HG02885 (cell line): ENCODE measurements around the gene HAGH.

Experiments used
- ATAC-seq: cut with Tn5 transposase; IDR thresholded peaks from one replicate; pipeline ENCODE4 v1.9.1; 2021; ENCODE audit warnings: mild to moderate bottlenecking; ENCODE audit not compliant: unreplicated experiment, poor library complexity

HAGH gene

GRCh38 chr16:1832838-1833454 is 6.3 kb upstream of the HAGH start:
- ATAC-seq: no peak

- no peak for ATAC-seq
These were observed 4.8 kb upstream of the HAGH start for GRCh38 chr16:1831186-1832075.

- ATAC-seq: no peak
These were observed 3.6 kb upstream of the HAGH start for GRCh38 chr16:1830213-1830612.

GRCh38 chr16:1828645-1829410 is 2.2 kb upstream of the HAGH start:
- no peak for ATAC-seq

- peak; percentile 54 for ATAC-seq
These were observed 548 bp downstream of the HAGH start for GRCh38 chr16:1825864-1826690.

- no peak for ATAC-seq
These were observed 1.2 kb downstream of the HAGH start for GRCh38 chr16:1825381-1825863.

GRCh38 chr16:1823821-1824220 is 2.8 kb downstream of the HAGH start:
- ATAC-seq: no peak

- ATAC-seq: no peak
These were observed 3.8 kb downstream of the HAGH start for GRCh38 chr16:1822801-1823200.

- ATAC-seq: no peak
These were observed 4.6 kb downstream of the HAGH start for GRCh38 chr16:1821861-1822611.

- ATAC-seq: no peak
These were observed 5.7 kb downstream of the HAGH start for GRCh38 chr16:1820946-1821290.

- no peak for ATAC-seq
These were observed 6.3 kb downstream of the HAGH start for GRCh38 chr16:1820096-1820945.

GRCh38 chr16:1819611-1820010 is 7.0 kb downstream of the HAGH start:
- ATAC-seq: no peak

GRCh38 chr16:1818873-1819525 is 7.6 kb downstream of the HAGH start:
- ATAC-seq: no peak

GRCh38 chr16:1818204-1818872 is 8.3 kb downstream of the HAGH start:
- no peak for ATAC-seq

GRCh38 chr16:1817716-1818115 is 8.9 kb downstream of the HAGH start:
- no peak for ATAC-seq

GRCh38 chr16:1817276-1817589 is 9.4 kb downstream of the HAGH start:
- ATAC-seq: no peak

GRCh38 chr16:1816396-1817275 is 10.0 kb downstream of the HAGH start:
- ATAC-seq: no peak
